ENCODE measurements around the gene SYPL1.

Gene SYPL1

DNA sequence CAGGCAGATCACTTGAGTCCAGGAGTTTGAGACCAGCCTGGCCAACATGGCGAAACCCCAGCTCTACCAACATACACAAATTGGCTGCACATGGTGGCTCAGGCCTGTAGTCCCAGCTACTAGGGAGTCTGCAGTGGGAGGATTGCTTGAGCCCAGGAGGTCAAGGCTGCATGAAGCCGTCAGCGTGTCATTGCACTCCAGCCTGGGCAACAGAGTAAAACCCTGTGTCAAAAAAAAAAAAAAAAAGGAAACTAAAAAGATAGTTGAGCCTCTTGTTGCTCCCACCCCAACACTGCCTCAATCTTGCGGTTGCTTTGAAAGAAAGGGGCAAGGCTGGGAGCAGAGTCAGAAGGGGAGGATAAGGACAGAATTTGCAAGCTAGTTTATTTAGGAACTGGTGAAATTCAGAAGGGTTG lies 69.9 kb downstream of the SYPL1 start:
- Histone ChIP-seq H4K8ac (ENCODE audit: low read depth, low read length) (no peak overlapping the region), H3K23ac (ENCODE audit: low read depth, low read length, poor library complexity) (no peak overlapping the region), H3K4ac (ENCODE audit: low read length) (no peak overlapping the region), H4K91ac (ENCODE audit: low read depth, low read length, poor library complexity) (no peak overlapping the region), H3K27me3 (ENCODE audit: control insufficient read depth in 3 of 3, insufficient read depth in 3 of 3, low read depth in 1 of 3, low read length in 3 of 3) (peaks cover 0 to 12% (median 0%) of the 10 kb centered on the region in 3 experiments), H2BK120ac (ENCODE audit: low read depth, low read length) (no peak overlapping the region), H3K4me1 (ENCODE audit: control insufficient read depth in 2 of 2, insufficient read depth in 1 of 2, low read depth in 1 of 2, low read length in 2 of 2) (no peaks in the 10 kb centered on the region), H2AFZ (ENCODE audit: low read length) (peak overlapping the region; percentile 74), H3K79me1 (ENCODE audit: low read depth, low read length) (no peaks in the 10 kb centered on the region), H3K36me3 (replicated peaks in 1 of 2; ENCODE audit: control insufficient read depth in 2 of 2, insufficient read depth in 2 of 2, low read length in 2 of 2) (no peaks in the 10 kb centered on the region), H3K14ac (ENCODE audit: low read length) (no peak overlapping the region), H2BK12ac (ENCODE audit: low read length) (no peak overlapping the region), H3K18ac (ENCODE audit: low read length) (no peak overlapping the region), H2BK15ac (ENCODE audit: low read length) (no peak overlapping the region), H3K9me3 (replicated peaks in 1 of 2; ENCODE audit: control insufficient read depth in 2 of 2, insufficient read depth in 1 of 2, low read depth in 1 of 2, low read length in 2 of 2) (no peaks in the 10 kb centered on the region), H3K4me3 (ENCODE audit: low read length in 2 of 2) (no peak overlapping the region), H2BK5ac (ENCODE audit: low read length) (no peak overlapping the region), H2AK5ac (ENCODE audit: low read depth, low read length) (no peak overlapping the region), H3K9ac (ENCODE audit: low read depth, low read length, poor library complexity) (no peak overlapping the region), H3K27ac (replicated peaks; ENCODE audit: low read length) (no peak overlapping the region), H3K4me2 (ENCODE audit: insufficient read depth, low read length, poor library complexity, severe bottlenecking) (no peak overlapping the region)
- DNase-seq (ENCODE audit: low spot score): no peak
- no CpG with 5 or more reads among the region's 4 CpGs for WGBS, 2 donors (ENCODE audit: extremely low coverage in 2 of 2, insufficient read length in 2 of 2, insufficient replicate concordance in 1 of 2)

DNA sequence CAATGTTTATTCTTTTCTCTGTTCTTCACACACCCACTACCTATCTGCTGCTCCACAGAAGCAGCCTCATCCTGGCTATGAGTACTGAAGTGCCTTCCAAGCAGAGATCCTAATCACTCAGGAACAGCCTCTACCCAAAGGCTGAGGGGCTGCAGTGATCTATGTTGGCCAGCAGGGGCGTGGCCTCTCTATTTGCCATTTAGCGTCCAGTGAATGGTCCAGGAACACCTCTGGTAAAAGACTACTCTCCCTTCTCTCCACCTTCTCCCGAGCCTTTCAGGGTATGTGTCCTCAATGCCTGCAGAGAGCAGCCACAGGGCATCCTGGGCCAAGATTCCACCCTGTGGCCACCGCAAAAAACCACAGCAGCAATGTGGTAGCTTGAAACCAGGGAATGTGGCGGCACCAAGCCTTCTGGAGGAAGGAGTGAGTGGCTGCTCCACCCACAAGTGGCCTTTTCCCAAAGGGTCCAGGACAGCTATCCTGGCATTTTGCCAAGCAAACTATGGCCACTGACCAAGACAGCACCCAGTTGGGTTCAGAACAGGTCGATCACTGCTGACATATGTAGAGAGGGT lies 70.9 kb downstream of the SYPL1 start:
- H2BK15ac ChIP-seq (ENCODE audit: low read length): no peak overlapping the region
- no peak overlapping the region for H3K23ac ChIP-seq (ENCODE audit: low read depth, low read length, poor library complexity)
- H3K4me3 ChIP-seq (ENCODE audit: low read length in 2 of 2): no peak overlapping the region
- H4K91ac ChIP-seq (ENCODE audit: low read depth, low read length, poor library complexity): no peak overlapping the region
- no peaks in the 10 kb centered on the region for H3K79me1 ChIP-seq (ENCODE audit: low read depth, low read length)
- no peak overlapping the region for H3K27ac ChIP-seq (replicated peaks; ENCODE audit: low read length)
- H3K4me1 ChIP-seq (ENCODE audit: control insufficient read depth in 2 of 2, insufficient read depth in 1 of 2, low read depth in 1 of 2, low read length in 2 of 2): no peaks in the 10 kb centered on the region
- H3K18ac ChIP-seq (ENCODE audit: low read length): no peak overlapping the region
- H2BK120ac ChIP-seq (ENCODE audit: low read depth, low read length): no peak overlapping the region
- WGBS, 2 donors (ENCODE audit: extremely low coverage in 2 of 2, insufficient read length in 2 of 2, insufficient replicate concordance in 1 of 2): no CpG with 5 or more reads among the region's 6 CpGs
- H2AK5ac ChIP-seq (ENCODE audit: low read depth, low read length): no peak overlapping the region
- no peak overlapping the region for H3K4me2 ChIP-seq (ENCODE audit: insufficient read depth, low read length, poor library complexity, severe bottlenecking)
- peak; percentile 59 for DNase-seq (ENCODE audit: low spot score)
- H2AFZ ChIP-seq (ENCODE audit: low read length): no peak overlapping the region
- H2BK12ac ChIP-seq (ENCODE audit: low read length): no peak overlapping the region
- no peak overlapping the region for H2BK5ac ChIP-seq (ENCODE audit: low read length)
- peak overlapping the region; percentile 65 for H3K9ac ChIP-seq (ENCODE audit: low read depth, low read length, poor library complexity)
- no peaks in the 10 kb centered on the region for H3K36me3 ChIP-seq (replicated peaks in 1 of 2; ENCODE audit: control insufficient read depth in 2 of 2, insufficient read depth in 2 of 2, low read length in 2 of 2)
- peak overlapping the region; percentile 21 for H3K14ac ChIP-seq (ENCODE audit: low read length)
- peaks cover 0 to 8% (median 0%) of the 10 kb centered on the region in 3 experiments for H3K27me3 ChIP-seq (ENCODE audit: control insufficient read depth in 3 of 3, insufficient read depth in 3 of 3, low read depth in 1 of 3, low read length in 3 of 3)
- H3K9me3 ChIP-seq (replicated peaks in 1 of 2; ENCODE audit: control insufficient read depth in 2 of 2, insufficient read depth in 1 of 2, low read depth in 1 of 2, low read length in 2 of 2): no peaks in the 10 kb centered on the region
- no peak overlapping the region for H3K4ac ChIP-seq (ENCODE audit: low read length)
- no peak overlapping the region for H4K8ac ChIP-seq (ENCODE audit: low read depth, low read length)

Data from neuronal stem cell (in vitro differentiated cells).